CD14-positive monocyte (primary cell): ENCODE results near the gene COBLL1. TPM values are rescaled to one million over a fixed set of nuclear protein-coding genes. Genes with fewer than 3 reads are reported as not detected.

Source experiments
- DNase-seq, 3 donors: peaks; one replicate each; pipeline ENCODE4 v3.0.0-alpha.2; 2011 to 2022
- H2AFZ ChIP-seq: 2 replicates; pipeline ENCODE4 v1.6.0; 2012; ENCODE audit warnings: mild to moderate bottlenecking, low read depth, low read length, inconsistent platforms; ENCODE audit not compliant: insufficient read depth, poor library complexity, severe bottlenecking
- H3K27ac ChIP-seq, 2 donors: 1 replicate in 1 of 2; 2 replicates in 1 of 2; pipeline ENCODE4 v1.5.1; 2012 to 2013; ENCODE audit warnings: low read length in 2 of 2, control low read depth in 1 of 2, inconsistent platforms in 1 of 2, low read depth in 1 of 2, mild to moderate bottlenecking in 1 of 2
- H3K27me3 ChIP-seq, 2 donors: one replicate each; pipeline versions ENCODE4 v1.6.0 to v1.6.1; 2011 to 2013; ENCODE audit warnings: low read length in 2 of 2; ENCODE audit not compliant: control insufficient read depth in 2 of 2, insufficient read depth in 2 of 2
- H3K36me3 ChIP-seq, 2 donors: replicated peaks in 1 of 2; 1 replicate in 1 of 2; 2 replicates in 1 of 2; pipeline versions ENCODE4 v1.5.1 to v1.6.1; 2012 to 2013; ENCODE audit warnings: low read length in 2 of 2, control low read depth in 1 of 2, inconsistent platforms in 1 of 2, mild to moderate bottlenecking in 1 of 2; ENCODE audit not compliant: insufficient read depth in 2 of 2, control insufficient read depth in 1 of 2
- H3K4me1 ChIP-seq, 2 donors: 1 replicate in 1 of 2; 2 replicates in 1 of 2; pipeline versions ENCODE4 v1.5.1 to v1.6.1; 2012 to 2013; ENCODE audit warnings: low read length in 2 of 2, control low read depth in 1 of 2, inconsistent platforms in 1 of 2, mild to moderate bottlenecking in 1 of 2, moderate library complexity in 1 of 2; ENCODE audit not compliant: insufficient read depth in 2 of 2, control insufficient read depth in 1 of 2
- H3K4me2 ChIP-seq: replicated peaks from 2 replicates; pipeline ENCODE3; 2012; ENCODE audit warnings: low read length, moderate library complexity, mild to moderate bottlenecking; ENCODE audit not compliant: poor library complexity, severe bottlenecking; ENCODE audit errors: extremely low read depth
- H3K4me3 ChIP-seq, 3 experiments: fragments of 200-600 bp in 1 of 3; sonication (generic) in 1 of 3; replicated peaks in 1 of 3; 1 replicate in 2 of 3; 2 replicates in 1 of 3; pipeline ENCODE4 v1.5.1; 2011 to 2013; ENCODE audit warnings: low read length in 3 of 3, mild to moderate bottlenecking in 3 of 3, control low read depth in 2 of 3, low read depth in 2 of 3, inconsistent platforms in 1 of 3, moderate library complexity in 1 of 3
- H3K79me2 ChIP-seq: 2 replicates; pipeline ENCODE4 v1.6.0; 2012; ENCODE audit warnings: mild to moderate bottlenecking, control low read depth, inconsistent platforms, low read length, moderate library complexity; ENCODE audit not compliant: insufficient read depth
- H3K9ac ChIP-seq: 2 replicates; pipeline ENCODE4 v1.6.0; 2017; ENCODE audit warnings: low read length, mild to moderate bottlenecking; ENCODE audit not compliant: insufficient read depth, poor library complexity, severe bottlenecking
- H3K9me3 ChIP-seq, 2 donors: replicated peaks in 1 of 2; 1 replicate in 1 of 2; 2 replicates in 1 of 2; pipeline versions ENCODE4 v1.5.1 to v1.6.1; 2012 to 2013; ENCODE audit warnings: low read length in 2 of 2, control low read depth in 1 of 2; ENCODE audit not compliant: control insufficient read depth in 1 of 2, insufficient read depth in 1 of 2
- H4K20me1 ChIP-seq: 2 replicates; pipeline ENCODE4 v1.6.0; 2012; ENCODE audit warnings: mild to moderate bottlenecking, low read length, control low read depth, moderate library complexity; ENCODE audit not compliant: insufficient read depth
- H3K27ac Mint-ChIP-seq, 7 donors: one replicate each; pipeline ENCODE4 v1.8.0; 2020; ENCODE audit warnings: mild to moderate bottlenecking in 7 of 7, mixed read lengths in 7 of 7, moderate library complexity in 6 of 7, inconsistent platforms in 2 of 7
- H3K27me3 Mint-ChIP-seq, 3 donors: one replicate each; pipeline ENCODE4 v1.8.0; 2021 to 2022; ENCODE audit warnings: low read depth in 3 of 3, mild to moderate bottlenecking in 3 of 3, mixed read lengths in 3 of 3, moderate library complexity in 3 of 3, inconsistent platforms in 1 of 3
- H3K36me3 Mint-ChIP-seq, 2 donors: one replicate each; pipeline ENCODE4 v1.8.0; 2020; ENCODE audit warnings: mixed read lengths in 2 of 2, inconsistent platforms in 1 of 2, mild to moderate bottlenecking in 1 of 2
- H3K4me1 Mint-ChIP-seq: one replicate; pipeline ENCODE4 v1.8.0; 2020; ENCODE audit warnings: mild to moderate bottlenecking, mixed read lengths
- H3K4me3 Mint-ChIP-seq, 2 donors: one replicate each; pipeline ENCODE4 v1.8.0; 2020; ENCODE audit warnings: mild to moderate bottlenecking in 2 of 2, mixed read lengths in 2 of 2, moderate library complexity in 1 of 2
- H3K9me3 Mint-ChIP-seq, 7 donors: one replicate each; pipeline ENCODE4 v1.8.0; 2020 to 2022; ENCODE audit warnings: mixed read lengths in 7 of 7, mild to moderate bottlenecking in 6 of 7, moderate library complexity in 6 of 7, inconsistent platforms in 2 of 7
- CTCF ChIP-seq: fragments of 200-600 bp; IDR thresholded peaks from one replicate; pipeline ENCODE4 v1.8.0; 2022; ENCODE audit warnings: antibody characterized with exemption, mild to moderate bottlenecking
- WGBS: methylation state at CpG from one replicate; pipeline ENCODE4 v1.1.5; 2013; ENCODE audit warnings: missing lambda C conversion rate; ENCODE audit not compliant: insufficient coverage; 5-methylcytosine and 5-hydroxymethylcytosine counted together
- intact Hi-C, 2 donors: fragments of 100-400 bp; cut with micrococcal nuclease; formaldehyde crosslinking; loops; one replicate each; pipeline versions ENCODE4 v1.15.0 to v1.15.1; 2023
- polyA plus RNA-seq, 3 donors: library from polyadenylated mRNA; depleted of rRNA in 1 of 3; unstranded in 2 of 3; stranded (reverse) in 1 of 3; fragments of 300-500 nt in 2 of 3; fragments of >200 nt in 1 of 3; fragmentation: Illumina TruSeq in 2 of 3; gene quantifications; 1 replicate in 2 of 3; 2 replicates in 1 of 3; pipeline ENCODE4 v1.2.3, GENCODE V29; 2012 to 2021

COBLL1 gene
- polyA plus RNA-seq, 3 donors, result 0.18 to 0.54 (median 0.24) TPM

- Histone ChIP-seq H3K36me3 (no peaks in the 10 kb centered on the region), H3K9ac (no peak overlapping the region), H3K4me1 (peaks cover 4 to 9% of the 10 kb centered on the region in 2 donors), H2AFZ (no peak overlapping the region), H3K27me3 (no peaks in the 10 kb centered on the region), H4K20me1 (no peaks in the 10 kb centered on the region), H3K4me2 (no peak overlapping the region), H3K79me2 (no peaks in the 10 kb centered on the region), H3K4me3 (no peak overlapping the region), H3K27ac (no peak overlapping the region), H3K9me3 (no peaks in the 10 kb centered on the region)
- no peaks in the 10 kb centered on the region for H3K36me3 Mint-ChIP-seq
- no CpG with 5 or more reads among the region's 4 CpGs for WGBS
- intact Hi-C loops, result no loop called here
- no peak for DNase-seq
- TF ChIP-seq CTCF, result no peak
- peaks cover 11% of the 10 kb centered on the region for H3K4me1 Mint-ChIP-seq
- H3K9me3 Mint-ChIP-seq, result no peaks in the 10 kb centered on the region
- H3K4me3 Mint-ChIP-seq, result no peak overlapping the region
- no peaks in the 10 kb centered on the region for H3K27me3 Mint-ChIP-seq
- H3K27ac Mint-ChIP-seq, result no peak overlapping the region
Measured at GRCh38 chr2:164770421-164770916, 71.2 kb downstream of the COBLL1 start.

- H3K27me3 Mint-ChIP-seq, result no peaks in the 10 kb centered on the region
- no peak for DNase-seq
- H3K9ac ChIP-seq, result no peak overlapping the region
- H3K4me3 ChIP-seq, result no peak overlapping the region
- no peak overlapping the region for H3K27ac Mint-ChIP-seq
- no peaks in the 10 kb centered on the region for H3K9me3 ChIP-seq
- H3K79me2 ChIP-seq, result no peaks in the 10 kb centered on the region
- H3K27me3 ChIP-seq, result no peaks in the 10 kb centered on the region
- H3K4me2 ChIP-seq, result no peak overlapping the region
- peaks cover 0 to 5% (median 0%) of the 10 kb centered on the region in 7 donors for H3K9me3 Mint-ChIP-seq
- H3K4me1 Mint-ChIP-seq, result peaks cover 11% of the 10 kb centered on the region
- no peaks in the 10 kb centered on the region for H4K20me1 ChIP-seq
- no peaks in the 10 kb centered on the region for H3K36me3 ChIP-seq
- H3K36me3 Mint-ChIP-seq, result no peaks in the 10 kb centered on the region
- H3K4me3 Mint-ChIP-seq, result no peak overlapping the region
- intact Hi-C loops, result no loop called here
- TF ChIP-seq CTCF, result no peak
- H3K27ac ChIP-seq, result no peak overlapping the region
- H2AFZ ChIP-seq, result no peak overlapping the region
- peaks cover 4 to 9% of the 10 kb centered on the region in 2 donors for H3K4me1 ChIP-seq
- WGBS, result 100% methylated on average over 1 of the region's 3 CpGs
Measured at GRCh38 chr2:164766954-164767320, 74.7 kb downstream of the COBLL1 start.
